Activated naive CD8-positive, alpha-beta T cell treated with anti-CD3 and anti-CD28 coated beads, Interleukin-2, amount 50 U/mL, for 24 hours (primary cell): ENCODE measurements around the gene LRRC61.

ENCODE experiments used
- ATAC-seq: fragments of 150-1000 bp; cut with Tn5 transposase; one replicate; pipeline ENCODE4 v1.10.0; 2021
- DNase-seq: peaks from one replicate; pipeline ENCODE4 v3.0.0; 2021
- H3K27ac Mint-ChIP-seq: one replicate; pipeline ENCODE4 v1.8.0; 2021; ENCODE audit warnings: mild to moderate bottlenecking, mixed read lengths
- H3K27me3 Mint-ChIP-seq: one replicate; pipeline ENCODE4 v1.8.0; 2021; ENCODE audit warnings: mixed read lengths
- H3K36me3 Mint-ChIP-seq: one replicate; pipeline ENCODE4 v1.8.0; 2021; ENCODE audit warnings: low read depth, mixed read lengths
- H3K4me1 Mint-ChIP-seq: one replicate; pipeline ENCODE4 v1.8.0; 2021; ENCODE audit warnings: mixed read lengths
- H3K4me3 Mint-ChIP-seq: one replicate; pipeline ENCODE4 v1.8.0; 2021; ENCODE audit warnings: mild to moderate bottlenecking, moderate library complexity, mixed read lengths
- H3K9me3 Mint-ChIP-seq: one replicate; pipeline ENCODE4 v1.8.0; 2021; ENCODE audit warnings: mixed read lengths

The LRRC61 gene

GRCh38 chr7:150345012-150345411 is 21.9 kb downstream of the LRRC61 start:
- ATAC-seq (no peak), DNase-seq (no peak)
- no peak overlapping the region for H3K27ac Mint-ChIP-seq
- H3K36me3 Mint-ChIP-seq, result no peaks in the 10 kb centered on the region
- no peaks in the 10 kb centered on the region for H3K9me3 Mint-ChIP-seq
- H3K4me3 Mint-ChIP-seq, result no peak overlapping the region
- H3K27me3 Mint-ChIP-seq, result peaks cover 39% of the 10 kb centered on the region
- H3K4me1 Mint-ChIP-seq, result peaks cover 4% of the 10 kb centered on the region

DNA sequence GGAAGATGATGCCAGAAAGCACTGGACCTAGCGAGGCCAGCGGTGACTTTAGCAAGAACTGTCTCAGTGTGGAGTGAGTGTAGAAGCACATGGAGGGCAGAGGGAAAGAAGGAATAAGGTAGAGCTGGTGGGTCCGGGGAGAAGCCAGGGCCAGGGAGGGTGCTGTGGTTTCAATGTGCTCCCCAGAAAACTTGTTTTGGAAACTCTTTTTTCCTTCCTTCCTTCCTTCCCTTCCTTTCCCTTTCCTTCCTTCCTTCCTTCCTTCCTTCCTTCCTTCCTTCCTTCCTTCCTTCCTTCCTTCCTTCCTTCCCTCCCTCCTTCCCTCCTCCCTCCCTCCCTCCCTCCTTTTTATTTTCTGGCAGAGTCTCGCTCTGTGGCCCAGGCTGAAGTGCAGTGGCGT is 23.8 kb downstream of the LRRC61 start:
- Mint-ChIP-seq H3K27ac (no peak overlapping the region), H3K9me3 (no peaks in the 10 kb centered on the region), H3K4me3 (no peak overlapping the region), H3K4me1 (no peaks in the 10 kb centered on the region), H3K27me3 (peaks cover 29% of the 10 kb centered on the region), H3K36me3 (no peaks in the 10 kb centered on the region)
- DNase-seq (no peak), ATAC-seq (no peak)

DNA sequence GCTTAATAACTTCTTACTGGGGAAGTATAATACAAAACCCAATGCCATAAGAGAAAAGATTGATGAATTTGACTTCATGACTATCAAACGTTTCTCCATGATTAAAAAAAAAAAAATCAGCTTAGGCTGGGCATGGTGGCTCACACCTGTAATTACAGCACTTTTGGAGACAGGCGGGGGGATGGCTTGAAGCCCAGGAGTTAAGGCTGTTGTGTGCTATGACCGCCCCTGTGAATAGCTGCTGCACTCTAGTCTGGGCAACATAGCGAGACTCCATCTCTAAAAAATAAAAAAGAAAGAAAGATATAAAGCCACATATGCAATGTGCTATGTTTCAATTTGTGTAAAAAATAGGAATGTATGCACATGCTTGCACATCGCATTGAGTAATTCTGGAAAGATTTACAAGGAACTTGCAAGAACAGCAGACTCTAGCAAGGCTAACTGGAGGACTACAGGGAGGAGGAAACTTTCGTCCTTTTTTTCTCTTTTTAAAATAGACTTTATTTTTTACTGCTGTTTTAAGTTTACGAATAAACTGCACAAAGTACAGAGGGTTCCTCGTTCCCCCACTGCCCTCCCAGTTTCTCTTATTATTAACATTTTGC is 28.5 kb downstream of the LRRC61 start:
- Mint-ChIP-seq H3K36me3 (no peaks in the 10 kb centered on the region), H3K9me3 (no peaks in the 10 kb centered on the region), H3K27ac (no peak overlapping the region), H3K4me1 (peaks cover 7% of the 10 kb centered on the region), H3K4me3 (no peak overlapping the region), H3K27me3 (peaks cover 4% of the 10 kb centered on the region)
- no peak for ATAC-seq
- no peak for DNase-seq

DNA sequence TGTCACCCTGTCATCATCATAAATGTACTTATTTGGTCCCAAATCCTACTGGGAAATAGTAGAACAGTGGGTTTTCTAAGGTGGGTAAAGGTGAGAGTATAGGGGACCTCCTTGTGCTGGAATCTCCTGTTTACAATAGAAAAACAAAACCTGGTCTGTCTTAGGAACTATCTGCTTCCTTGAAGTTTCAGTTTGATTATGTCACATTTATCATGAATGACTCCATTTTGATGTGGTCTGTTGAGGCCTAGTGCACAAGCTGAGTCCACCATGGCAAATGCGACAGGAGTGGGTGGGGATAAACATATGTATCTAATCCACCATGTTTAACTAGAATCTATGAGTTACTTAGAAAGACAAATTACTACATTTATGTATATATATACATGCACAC is 32.5 kb downstream of the LRRC61 start:
- no peak overlapping the region for H3K4me3 Mint-ChIP-seq
- ATAC-seq (no peak), DNase-seq (no peak)
- H3K36me3 Mint-ChIP-seq, result no peaks in the 10 kb centered on the region
- H3K4me1 Mint-ChIP-seq, result peaks cover 40% of the 10 kb centered on the region
- H3K27me3 Mint-ChIP-seq, result no peaks in the 10 kb centered on the region
- no peak overlapping the region for H3K27ac Mint-ChIP-seq
- H3K9me3 Mint-ChIP-seq, result no peaks in the 10 kb centered on the region

DNA sequence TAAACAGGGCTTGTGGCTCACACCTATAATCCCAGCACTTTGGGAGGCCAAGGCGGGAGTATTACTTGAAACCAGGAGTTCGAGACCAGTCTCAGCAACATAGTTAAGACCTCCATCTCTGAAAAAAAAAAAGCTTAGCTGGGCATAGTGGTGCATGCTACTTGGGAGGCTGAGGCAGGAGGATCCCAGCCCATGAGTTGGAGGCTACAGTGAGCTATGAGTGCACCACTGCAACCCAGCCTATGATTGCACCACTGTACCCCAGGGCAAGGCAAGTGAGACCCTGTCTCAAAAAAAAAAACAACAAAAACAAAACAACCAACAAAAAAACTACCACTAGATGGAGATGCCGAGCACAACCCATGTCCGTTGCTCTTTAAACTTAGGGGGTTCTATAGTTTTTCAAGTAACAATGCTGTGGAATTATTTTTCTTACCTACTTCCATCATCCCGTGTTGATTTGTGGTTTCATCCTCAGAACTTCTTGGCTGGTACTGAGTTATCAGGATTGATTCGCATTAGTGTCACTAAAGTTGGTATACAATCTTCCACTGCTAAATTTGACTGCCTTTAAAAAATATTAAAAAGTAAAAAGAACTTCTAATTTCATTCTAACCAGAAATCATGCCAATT is 33.2 kb downstream of the LRRC61 start:
- peaks cover 40% of the 10 kb centered on the region for H3K4me1 Mint-ChIP-seq
- ATAC-seq (no peak), DNase-seq (no peak)
- H3K4me3 Mint-ChIP-seq, result no peak overlapping the region
- H3K27me3 Mint-ChIP-seq, result no peaks in the 10 kb centered on the region
- H3K9me3 Mint-ChIP-seq, result no peaks in the 10 kb centered on the region
- no peaks in the 10 kb centered on the region for H3K36me3 Mint-ChIP-seq
- H3K27ac Mint-ChIP-seq, result no peak overlapping the region

GRCh38 chr7:150357270-150357669 is 34.1 kb downstream of the LRRC61 start:
- DNase-seq, result peak; percentile 71
- Mint-ChIP-seq H3K27me3 (no peaks in the 10 kb centered on the region), H3K27ac (peak overlapping the region; percentile 84), H3K4me3 (peak overlapping the region; percentile 63), H3K9me3 (no peaks in the 10 kb centered on the region), H3K4me1 (peaks cover 40% of the 10 kb centered on the region), H3K36me3 (no peaks in the 10 kb centered on the region)
- peak; percentile 82 for ATAC-seq

DNA sequence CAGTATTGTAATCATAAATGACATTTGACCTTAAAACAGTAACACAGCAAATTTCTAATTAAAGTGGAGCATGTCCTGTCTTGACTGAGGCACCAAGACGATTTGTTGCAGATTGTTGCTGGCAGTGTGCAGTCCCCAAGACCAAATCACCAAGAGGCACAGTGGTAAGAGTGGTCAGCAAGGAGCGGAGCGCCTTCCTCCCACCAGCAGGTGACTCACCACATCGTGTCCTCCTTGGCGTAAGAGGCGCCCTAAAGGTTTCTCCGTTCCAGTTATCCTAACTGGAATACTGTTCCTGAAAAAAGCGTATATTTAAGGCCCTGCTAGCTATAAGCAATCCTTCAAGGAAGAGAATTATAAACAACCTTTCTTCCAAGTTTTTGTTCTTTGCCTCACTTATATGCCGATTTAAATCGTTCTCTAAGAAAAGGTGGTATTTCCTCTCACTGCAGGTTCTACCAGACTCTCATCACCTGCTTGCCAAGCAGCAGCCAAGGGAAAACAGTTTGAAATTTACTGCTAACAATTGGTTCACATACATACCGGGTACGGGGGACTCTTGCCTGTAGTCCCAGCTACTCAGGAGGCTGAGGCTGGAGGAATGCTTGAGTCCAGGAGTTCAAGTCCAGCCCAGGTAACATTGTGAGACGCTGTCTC is 34.7 kb downstream of the LRRC61 start:
- Mint-ChIP-seq H3K4me3 (peak overlapping the region; percentile 63), H3K36me3 (no peaks in the 10 kb centered on the region), H3K27me3 (no peaks in the 10 kb centered on the region), H3K27ac (peak overlapping the region; percentile 84), H3K4me1 (peaks cover 40% of the 10 kb centered on the region), H3K9me3 (no peaks in the 10 kb centered on the region)
- DNase-seq (no peak), ATAC-seq (no peak)

GRCh38 chr7:150358433-150358832 is 35.3 kb downstream of the LRRC61 start:
- no peaks in the 10 kb centered on the region for H3K27me3 Mint-ChIP-seq
- ATAC-seq, result peak; percentile 47
- H3K27ac Mint-ChIP-seq, result peak overlapping the region; percentile 84
- no peaks in the 10 kb centered on the region for H3K9me3 Mint-ChIP-seq
- H3K4me3 Mint-ChIP-seq, result no peak overlapping the region
- no peak for DNase-seq
- H3K4me1 Mint-ChIP-seq, result peaks cover 40% of the 10 kb centered on the region
- H3K36me3 Mint-ChIP-seq, result no peaks in the 10 kb centered on the region

- Mint-ChIP-seq H3K4me1 (peaks cover 44% of the 10 kb centered on the region), H3K4me3 (no peak overlapping the region), H3K9me3 (no peaks in the 10 kb centered on the region), H3K27ac (no peak overlapping the region), H3K36me3 (no peaks in the 10 kb centered on the region), H3K27me3 (no peaks in the 10 kb centered on the region)
- ATAC-seq (no peak), DNase-seq (no peak)
These were observed 36.0 kb downstream of the LRRC61 start for GRCh38 chr7:150358988-150359621.

GRCh38 chr7:150359622-150360362 is 36.6 kb downstream of the LRRC61 start:
- ATAC-seq (no peak), DNase-seq (no peak)
- Mint-ChIP-seq H3K9me3 (no peaks in the 10 kb centered on the region), H3K4me3 (peak overlapping the region; percentile 2), H3K27me3 (no peaks in the 10 kb centered on the region), H3K36me3 (no peaks in the 10 kb centered on the region), H3K4me1 (peaks cover 46% of the 10 kb centered on the region), H3K27ac (peak overlapping the region; percentile 36)

DNA sequence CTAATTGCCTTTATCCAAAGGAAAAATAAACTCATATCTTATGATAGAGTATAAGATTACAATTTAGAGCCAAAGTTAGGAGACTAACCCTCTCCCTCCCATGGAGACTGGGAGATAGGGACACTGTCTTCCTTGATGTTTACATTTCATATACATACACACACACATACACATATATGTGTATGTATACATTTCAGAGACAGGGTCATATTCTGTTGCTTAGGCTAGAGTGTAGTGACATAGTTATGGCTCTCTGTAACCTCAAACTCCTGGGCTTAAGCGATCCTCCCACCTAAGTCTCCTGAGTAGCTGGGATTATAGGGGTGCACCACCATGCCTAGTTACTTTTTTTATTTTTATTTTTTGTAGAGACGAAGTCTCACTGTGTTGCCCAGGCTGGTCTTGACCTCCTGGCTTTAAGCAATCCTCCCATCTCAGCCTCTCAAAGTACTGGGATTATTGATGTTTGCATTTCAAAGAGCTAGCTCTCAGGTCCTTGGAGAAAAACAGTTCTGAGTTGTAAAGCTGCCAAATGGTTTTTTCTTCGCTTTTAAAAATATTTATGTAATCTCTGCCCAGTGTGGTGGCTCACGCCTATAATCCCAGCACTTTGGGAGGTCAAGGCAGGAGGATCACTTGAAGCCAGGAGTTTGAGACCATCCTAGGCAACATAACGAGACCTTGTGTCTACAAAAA is 37.4 kb downstream of the LRRC61 start:
- H3K4me1 Mint-ChIP-seq, result peaks cover 48% of the 10 kb centered on the region
- H3K36me3 Mint-ChIP-seq, result no peaks in the 10 kb centered on the region
- no peaks in the 10 kb centered on the region for H3K9me3 Mint-ChIP-seq
- DNase-seq, result no peak
- peak overlapping the region; percentile 36 for H3K27ac Mint-ChIP-seq
- H3K4me3 Mint-ChIP-seq, result no peak overlapping the region
- no peaks in the 10 kb centered on the region for H3K27me3 Mint-ChIP-seq
- ATAC-seq, result no peak

DNA sequence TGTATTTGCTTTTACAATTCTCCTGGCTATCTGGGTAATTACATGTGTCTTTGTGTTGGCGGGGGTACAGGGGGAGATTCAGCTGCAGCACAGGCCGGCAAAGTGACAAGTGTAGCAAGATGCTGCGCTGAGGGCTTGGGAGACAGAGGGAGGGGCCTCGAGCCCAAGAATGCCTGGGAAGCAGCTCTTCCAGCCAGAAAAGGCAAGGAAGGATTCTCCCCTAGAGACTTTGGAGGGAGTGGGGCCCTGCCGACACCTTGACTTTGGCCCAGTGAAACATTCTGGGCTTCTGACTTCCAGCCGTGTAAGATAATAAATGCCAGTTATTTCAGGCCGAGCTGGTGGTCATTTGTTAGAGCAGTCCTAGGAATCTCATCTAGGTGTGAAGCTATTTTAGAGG is 38.2 kb downstream of the LRRC61 start:
- no peaks in the 10 kb centered on the region for H3K36me3 Mint-ChIP-seq
- ATAC-seq, result no peak

DNA sequence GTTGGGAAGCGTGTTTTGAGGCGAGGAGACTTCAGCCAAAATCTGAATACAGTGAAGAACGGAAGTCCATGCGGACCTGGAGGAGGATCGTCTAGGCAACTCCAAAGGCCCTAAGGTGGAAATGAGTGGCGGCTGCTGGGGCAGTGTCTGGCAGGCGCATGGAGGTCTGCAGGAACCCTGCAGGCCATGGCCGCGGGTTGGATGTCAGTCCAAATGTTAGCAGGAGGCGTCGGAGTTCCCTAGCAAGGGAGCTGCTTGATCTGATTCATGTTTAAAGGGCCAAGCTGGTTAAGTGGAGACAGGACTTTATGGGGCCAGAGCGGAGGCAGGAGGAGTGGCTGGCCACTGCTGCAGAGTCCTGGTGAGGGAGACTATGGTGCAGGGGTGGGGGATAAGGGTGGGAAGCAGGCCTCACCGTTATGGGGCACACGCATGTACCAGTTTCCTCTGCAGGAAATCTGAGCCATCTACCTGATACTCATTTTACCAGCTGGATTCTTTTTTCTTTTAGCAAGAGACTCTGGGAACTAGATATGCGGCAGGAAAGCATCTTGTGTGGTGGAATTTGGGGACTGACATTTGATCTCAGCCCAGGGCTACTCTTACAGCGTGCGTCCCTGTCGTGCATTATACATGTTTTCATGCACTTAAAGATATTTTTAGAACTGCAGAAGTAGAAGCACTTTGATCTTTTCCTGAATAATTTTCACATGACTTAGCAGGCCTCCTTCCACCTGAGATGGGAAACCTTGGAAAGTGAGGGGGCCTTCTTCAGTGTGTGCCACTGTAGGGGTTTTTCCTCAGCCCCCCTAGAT is 38.9 kb downstream of the LRRC61 start:
- Mint-ChIP-seq H3K27ac (no peak overlapping the region), H3K4me1 (peaks cover 52% of the 10 kb centered on the region), H3K27me3 (no peaks in the 10 kb centered on the region), H3K36me3 (no peaks in the 10 kb centered on the region), H3K9me3 (no peaks in the 10 kb centered on the region), H3K4me3 (no peak overlapping the region)
- ATAC-seq (no peak), DNase-seq (no peak)

More for the DNA sequence above, 38.2 kb downstream of the LRRC61 start:
- no peak for DNase-seq
- Mint-ChIP-seq H3K9me3 (no peaks in the 10 kb centered on the region), H3K27ac (no peak overlapping the region), H3K4me1 (peaks cover 55% of the 10 kb centered on the region), H3K4me3 (no peak overlapping the region), H3K27me3 (no peaks in the 10 kb centered on the region)
